GM12872 (cell line): ENCODE measurements around the gene HTT.

Experiments used
- TF ChIP-seq, protein P1 (sequence below): IDR thresholded peaks from 3 replicates; pipeline ENCODE4 v1.5.1; 2011; ENCODE audit warnings: low read depth, mild to moderate bottlenecking, low read length, moderate library complexity; ENCODE audit not compliant: insufficient read depth

The HTT gene

DNA sequence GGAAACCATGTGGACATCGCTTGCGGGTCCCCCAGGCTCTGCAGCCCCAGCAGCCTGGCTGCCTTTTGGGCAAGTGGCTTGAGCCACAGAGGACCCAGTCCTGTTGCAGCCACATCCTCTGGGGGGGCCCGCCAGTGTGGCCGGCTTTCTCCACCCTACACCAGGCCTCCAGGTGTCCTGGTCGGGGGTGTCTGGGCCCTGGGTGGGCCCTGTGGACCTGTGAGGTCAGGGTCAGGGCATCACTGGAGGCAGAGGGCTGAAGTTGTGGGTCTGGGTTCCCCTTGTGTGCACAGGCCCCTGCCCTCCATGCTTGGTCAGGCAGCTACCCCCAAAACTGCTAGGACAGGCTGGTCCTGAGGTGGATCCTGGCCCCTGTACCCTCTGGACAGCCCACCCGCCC, 171.2 kb downstream of the HTT start:
- TF ChIP-seq, protein P1, sequence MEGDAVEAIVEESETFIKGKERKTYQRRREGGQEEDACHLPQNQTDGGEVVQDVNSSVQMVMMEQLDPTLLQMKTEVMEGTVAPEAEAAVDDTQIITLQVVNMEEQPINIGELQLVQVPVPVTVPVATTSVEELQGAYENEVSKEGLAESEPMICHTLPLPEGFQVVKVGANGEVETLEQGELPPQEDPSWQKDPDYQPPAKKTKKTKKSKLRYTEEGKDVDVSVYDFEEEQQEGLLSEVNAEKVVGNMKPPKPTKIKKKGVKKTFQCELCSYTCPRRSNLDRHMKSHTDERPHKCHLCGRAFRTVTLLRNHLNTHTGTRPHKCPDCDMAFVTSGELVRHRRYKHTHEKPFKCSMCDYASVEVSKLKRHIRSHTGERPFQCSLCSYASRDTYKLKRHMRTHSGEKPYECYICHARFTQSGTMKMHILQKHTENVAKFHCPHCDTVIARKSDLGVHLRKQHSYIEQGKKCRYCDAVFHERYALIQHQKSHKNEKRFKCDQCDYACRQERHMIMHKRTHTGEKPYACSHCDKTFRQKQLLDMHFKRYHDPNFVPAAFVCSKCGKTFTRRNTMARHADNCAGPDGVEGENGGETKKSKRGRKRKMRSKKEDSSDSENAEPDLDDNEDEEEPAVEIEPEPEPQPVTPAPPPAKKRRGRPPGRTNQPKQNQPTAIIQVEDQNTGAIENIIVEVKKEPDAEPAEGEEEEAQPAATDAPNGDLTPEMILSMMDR = no peak

DNA sequence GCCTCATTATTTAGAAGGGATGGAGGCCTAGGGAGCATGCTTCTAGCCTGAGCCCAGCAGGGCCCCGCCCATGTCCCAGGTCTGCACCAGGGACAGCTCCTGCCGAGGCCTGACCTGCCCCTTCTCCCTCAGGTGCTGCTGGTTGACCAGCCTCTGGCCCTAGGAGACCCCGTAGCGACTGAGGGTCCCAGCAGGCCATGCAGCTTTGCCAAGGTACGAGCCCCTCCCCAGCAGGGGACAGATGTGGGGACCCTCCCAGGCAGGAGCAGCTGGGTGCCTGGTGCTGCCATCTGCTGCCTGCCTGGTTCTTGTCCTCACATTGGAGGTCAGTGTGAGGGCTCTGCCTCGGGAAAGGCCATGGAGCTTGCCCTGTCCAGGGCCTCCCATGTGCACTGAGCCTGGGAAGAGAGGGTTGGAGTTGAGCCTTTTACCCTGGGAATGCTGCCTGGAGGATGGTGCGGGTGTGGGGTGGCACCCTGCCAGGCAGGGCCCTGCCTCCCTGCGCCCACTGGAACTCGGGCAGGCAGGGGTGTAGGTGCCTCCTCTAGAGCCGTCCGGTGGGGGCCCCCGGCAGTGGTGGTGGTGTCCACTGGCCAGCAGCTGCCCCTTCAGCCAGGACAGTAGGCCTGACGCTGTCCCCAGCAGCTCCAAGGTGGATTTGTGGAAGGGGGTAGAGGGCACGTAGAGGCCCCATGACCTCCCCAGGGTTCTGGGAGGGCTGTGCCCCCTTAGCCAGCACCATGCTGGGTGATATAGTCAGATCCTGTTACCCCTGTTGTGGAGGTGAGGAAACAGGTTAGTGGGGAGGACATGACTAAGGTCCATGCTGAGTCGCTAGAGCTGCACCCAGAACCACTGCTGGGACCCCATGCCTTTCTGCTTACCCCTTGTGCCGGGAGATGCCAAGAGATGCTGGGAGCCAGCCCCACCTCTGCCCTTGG, 172.2 kb downstream of the HTT start:
- TF ChIP-seq, protein P1 = no peak

DNA sequence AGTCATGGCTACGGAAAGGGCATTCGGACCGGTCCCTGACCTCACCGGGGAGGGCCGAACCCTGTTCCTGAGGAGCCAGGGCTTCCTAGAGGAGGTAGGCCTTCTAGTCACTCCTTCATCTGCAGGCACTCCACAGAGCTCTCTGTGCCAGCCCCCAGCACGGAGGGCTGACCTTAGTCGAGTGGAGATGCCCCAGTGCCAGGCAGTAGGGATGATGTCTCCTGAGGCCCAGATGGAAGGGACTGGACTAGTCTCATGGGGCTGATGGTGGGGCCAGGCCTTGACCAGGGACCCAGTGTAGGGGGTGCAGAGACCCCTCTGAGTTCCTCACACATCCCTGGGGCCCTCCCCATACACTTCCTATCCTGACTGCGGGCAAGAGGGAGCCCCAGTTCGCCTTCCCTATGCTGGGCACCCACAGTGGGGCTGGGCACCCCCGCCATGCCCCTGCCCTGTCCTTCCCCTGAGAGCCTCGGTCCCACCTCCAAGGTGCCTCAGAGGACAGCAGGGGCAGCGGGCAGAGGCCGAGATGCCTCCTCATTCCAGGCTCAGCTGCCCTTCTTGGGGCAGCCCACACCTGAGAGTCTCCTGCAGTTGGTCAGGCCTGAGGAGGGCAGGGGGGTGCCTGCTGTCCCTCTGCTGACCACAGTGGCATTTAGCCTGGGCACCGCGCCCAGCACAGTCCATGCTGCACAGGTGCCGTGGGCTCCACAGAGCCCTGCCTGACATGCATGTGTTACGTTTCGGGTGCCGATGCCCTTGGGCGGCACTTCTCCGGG, 173.1 kb downstream of the HTT start:
- TF ChIP-seq, protein P1 = no peak

DNA sequence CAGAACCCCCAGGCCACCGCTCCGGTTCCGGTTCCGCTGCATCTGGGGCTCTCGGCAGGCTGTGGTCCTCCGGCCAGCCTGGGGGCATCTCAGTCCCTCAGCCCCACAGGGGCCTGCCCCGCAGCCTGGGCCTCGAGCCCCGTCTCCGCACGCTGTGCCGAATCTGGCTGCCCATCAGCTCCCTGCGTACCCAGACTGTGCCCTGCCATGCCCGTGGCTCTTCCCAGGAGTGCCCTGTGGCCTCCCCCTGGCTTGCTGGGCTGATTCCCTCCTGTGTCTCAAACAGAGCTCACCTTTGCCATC, 173.6 kb downstream of the HTT start:
- TF ChIP-seq, protein P1 = no peak

DNA sequence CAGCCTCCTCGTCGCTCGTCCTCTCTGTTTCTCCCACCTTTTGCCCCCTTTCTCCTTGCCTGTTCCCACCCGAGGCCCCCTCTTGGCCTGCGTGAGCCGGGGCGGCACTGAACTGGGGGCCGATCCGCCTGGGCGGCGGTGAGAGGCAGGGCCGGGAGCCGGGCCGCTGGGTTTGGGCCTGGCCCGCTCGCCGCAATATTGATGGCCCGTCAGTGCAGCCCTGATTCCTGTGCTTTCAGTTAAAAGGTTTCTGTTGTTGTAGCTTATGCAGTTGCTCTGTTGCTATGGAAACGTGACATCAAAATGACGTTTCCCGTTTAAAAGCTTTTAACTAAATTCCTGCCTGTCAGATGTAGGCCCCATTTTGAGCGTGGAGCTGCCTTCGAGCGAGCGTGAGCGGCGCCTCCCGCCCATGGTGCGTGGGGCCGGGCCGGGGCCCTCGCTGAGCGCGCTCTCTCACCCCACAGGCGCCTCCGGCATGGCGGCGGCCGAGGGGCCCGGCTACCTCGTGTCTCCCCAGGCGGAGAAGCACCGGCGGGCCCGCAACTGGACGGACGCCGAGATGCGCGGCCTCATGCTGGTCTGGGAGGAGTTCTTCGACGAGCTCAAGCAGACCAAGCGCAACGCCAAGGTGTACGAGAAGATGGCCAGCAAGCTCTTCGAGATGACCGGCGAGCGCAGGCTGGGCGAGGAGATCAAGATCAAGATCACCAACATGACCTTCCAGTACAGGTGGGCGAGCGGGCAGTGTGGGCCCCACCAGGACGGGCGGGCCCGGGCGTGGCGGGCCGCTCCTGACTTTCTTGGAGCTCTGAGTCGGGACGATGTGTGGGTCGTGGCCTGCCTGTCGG, 174.6 kb downstream of the HTT start, which contains the start of gene MSANTD1:
Gene MSANTD1 (plus strand): TSS at position 349 of the 851 bp plus-strand sequence. CDS start 64 bp downstream, at position 413.
- TF ChIP-seq, protein P1 = no peak

DNA sequence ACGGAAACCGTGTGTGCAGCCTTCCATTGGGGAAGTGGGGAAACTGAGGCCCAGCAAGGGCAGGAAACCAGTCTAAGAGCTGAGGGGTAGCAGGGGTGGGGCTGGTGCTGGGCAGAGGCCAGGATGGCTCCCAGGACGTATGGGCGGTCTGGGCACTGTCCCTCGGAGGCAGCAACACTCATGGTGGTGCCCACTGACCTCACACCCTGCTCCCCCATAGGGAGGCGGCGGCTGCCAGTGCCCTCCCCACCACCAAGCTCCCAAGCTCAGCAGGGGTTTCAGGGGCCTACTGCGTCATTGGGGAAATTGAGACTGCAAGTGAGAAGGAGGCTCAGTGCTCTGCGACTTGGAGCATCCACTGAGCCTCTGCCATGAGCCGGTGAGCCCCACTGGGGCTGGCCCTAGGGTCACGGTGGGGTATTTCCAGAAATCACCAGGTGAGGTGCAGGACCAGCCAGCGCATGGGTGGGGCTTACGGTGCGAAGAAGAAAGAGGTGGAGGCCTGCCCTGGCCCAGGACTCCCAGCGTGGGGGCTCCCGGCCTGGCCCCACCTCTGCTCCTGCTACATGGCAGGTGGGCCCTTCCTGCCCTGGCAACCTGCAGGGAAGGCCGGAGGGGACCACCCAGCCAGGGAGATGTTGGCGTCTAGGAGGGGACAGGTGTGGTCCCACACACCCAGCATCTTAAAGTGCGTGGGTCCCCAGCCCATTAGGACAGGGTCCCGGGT, 175.4 kb downstream of the HTT start:
- TF ChIP-seq, protein P1 = no peak
